ENCODE measurements around the gene AP2S1. TPM values are rescaled to one million over a fixed set of nuclear protein-coding genes. Genes with fewer than 3 reads are reported as not detected.
A peak's percentile ranks its signal among the peaks of the same experiment; 100 is the strongest.
"Not testable (repeated sequence)": the region's sequence is repeated elsewhere in the genome, so short reads cannot be mapped to it uniquely, and the experiment has no call there.

AP2S1 gene
- total RNA-seq, 2 experiments from 2014 or later = 79.3 to 110 TPM

- Histone ChIP-seq H3K79me2 (ENCODE audit: insufficient read depth, low read depth, low read length) (peaks cover 9% of the 10 kb centered on the region; the same call in 1 of the 2 replicates), H2AFZ (ENCODE audit: low read length) (peak overlapping the region; percentile 62; the same call in 1 of the 2 replicates), H4K20me1 (ENCODE audit: insufficient read depth, low read length) (no peaks in the 10 kb centered on the region), H3K9me3 (ENCODE audit: low read length) (no peaks in the 10 kb centered on the region), H3K4me2 (ENCODE audit: low read length) (peak overlapping the region; percentile 61), H3K36me3 (ENCODE audit: insufficient read depth, low read length) (no peaks in the 10 kb centered on the region), H3K27ac (ENCODE audit: low read depth, low read length, poor library complexity, severe bottlenecking) (peak overlapping the region; percentile 14), H3K4me3 (ENCODE audit: low read depth, low read length, poor library complexity, severe bottlenecking) (peak overlapping the region; percentile 28), H3K9me2 (ENCODE audit: insufficient read depth, low read length) (no peaks in the 10 kb centered on the region), H3K4me1 (ENCODE audit: insufficient read depth, low read length, poor library complexity, severe bottlenecking) (peaks cover 22% of the 10 kb centered on the region)
- CTCF ChIA-PET (ENCODE audit: unreplicated experiment) = interaction anchor here (0.8 kb wide), 1 partner anchor 156 kb away, joined by 3 read pairs; no protein-coding TSS in a partner anchor
- no peak for TF ChIP-seq EZH2phosphoT487 (IDR thresholded peaks at IDR 0.05; ENCODE audit: borderline replicate concordance, low read depth, low read length)
- TF ChIP-seq, protein P1, sequence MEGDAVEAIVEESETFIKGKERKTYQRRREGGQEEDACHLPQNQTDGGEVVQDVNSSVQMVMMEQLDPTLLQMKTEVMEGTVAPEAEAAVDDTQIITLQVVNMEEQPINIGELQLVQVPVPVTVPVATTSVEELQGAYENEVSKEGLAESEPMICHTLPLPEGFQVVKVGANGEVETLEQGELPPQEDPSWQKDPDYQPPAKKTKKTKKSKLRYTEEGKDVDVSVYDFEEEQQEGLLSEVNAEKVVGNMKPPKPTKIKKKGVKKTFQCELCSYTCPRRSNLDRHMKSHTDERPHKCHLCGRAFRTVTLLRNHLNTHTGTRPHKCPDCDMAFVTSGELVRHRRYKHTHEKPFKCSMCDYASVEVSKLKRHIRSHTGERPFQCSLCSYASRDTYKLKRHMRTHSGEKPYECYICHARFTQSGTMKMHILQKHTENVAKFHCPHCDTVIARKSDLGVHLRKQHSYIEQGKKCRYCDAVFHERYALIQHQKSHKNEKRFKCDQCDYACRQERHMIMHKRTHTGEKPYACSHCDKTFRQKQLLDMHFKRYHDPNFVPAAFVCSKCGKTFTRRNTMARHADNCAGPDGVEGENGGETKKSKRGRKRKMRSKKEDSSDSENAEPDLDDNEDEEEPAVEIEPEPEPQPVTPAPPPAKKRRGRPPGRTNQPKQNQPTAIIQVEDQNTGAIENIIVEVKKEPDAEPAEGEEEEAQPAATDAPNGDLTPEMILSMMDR (conservative IDR thresholded peaks at IDR 0.05; ENCODE audit: low read length) = peak; percentile 85
- POLR2A ChIA-PET = interaction anchor here (0.6 to 0.8 kb wide), 3 partner anchors 10 to 1186 kb away, joined by 5 to 10 read pairs (median 6); no protein-coding TSS in a partner anchor
- intact Hi-C loops (cut with micrococcal nuclease; ENCODE audit: unreplicated experiment) = loop anchor here (1.0 to 10.0 kb wide), 3 partner anchors 135 to 258 kb away; partner anchors contain the start of gene ZC3H4
- BruUV-seq (replicated peaks) = no TSS peak
- DNase-seq (ENCODE audit: low spot score) = peak; percentile 93
Measured at GRCh38 chr19:46856062-46857022, 5.7 kb upstream of the AP2S1 start.

DNA sequence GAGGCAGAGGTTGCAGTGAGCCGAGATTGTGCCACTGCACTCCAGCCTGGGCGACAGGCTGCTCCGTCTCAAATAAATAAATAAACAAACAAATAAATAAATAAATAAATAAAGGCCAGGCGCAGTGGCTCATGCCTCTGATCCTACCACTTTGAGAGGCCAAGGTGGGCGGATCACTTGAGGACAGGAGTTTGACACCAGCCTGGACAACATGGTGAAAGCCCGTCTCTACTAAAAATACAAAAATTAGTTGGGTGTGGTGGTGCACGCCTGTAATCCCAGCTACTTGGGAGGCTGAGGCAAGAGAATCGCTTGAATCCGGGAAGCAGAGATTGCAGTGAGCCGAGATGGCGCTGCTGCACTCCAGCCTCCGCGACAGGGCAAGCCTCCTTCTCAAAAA, 4.1 kb upstream of the AP2S1 start:
- DNase-seq (ENCODE audit: low spot score); H4K20me1 ChIP-seq (ENCODE audit: insufficient read depth, low read length); H2AFZ ChIP-seq (ENCODE audit: low read length); H3K4me2 ChIP-seq (ENCODE audit: low read length); CTCF ChIA-PET (ENCODE audit: unreplicated experiment); BruUV-seq (replicated peaks); H3K27ac ChIP-seq (ENCODE audit: low read depth, low read length, poor library complexity, severe bottlenecking); POLR2A ChIA-PET; H3K4me3 ChIP-seq (ENCODE audit: low read depth, low read length, poor library complexity, severe bottlenecking); H3K9me2 ChIP-seq (ENCODE audit: insufficient read depth, low read length); H3K36me3 ChIP-seq (ENCODE audit: insufficient read depth, low read length); H3K9me3 ChIP-seq (ENCODE audit: low read length): not testable (repeated sequence)
- intact Hi-C loops (cut with micrococcal nuclease; ENCODE audit: unreplicated experiment) = loop anchor here (10.0 kb wide), 1 partner anchor 260 kb away; the partner anchor contains the start of gene ZC3H4
- peaks cover 14% of the 10 kb centered on the region; the same call in 1 of the 2 replicates for H3K79me2 ChIP-seq (ENCODE audit: insufficient read depth, low read depth, low read length)
- peaks cover 24% of the 10 kb centered on the region for H3K4me1 ChIP-seq (ENCODE audit: insufficient read depth, low read length, poor library complexity, severe bottlenecking)

DNA sequence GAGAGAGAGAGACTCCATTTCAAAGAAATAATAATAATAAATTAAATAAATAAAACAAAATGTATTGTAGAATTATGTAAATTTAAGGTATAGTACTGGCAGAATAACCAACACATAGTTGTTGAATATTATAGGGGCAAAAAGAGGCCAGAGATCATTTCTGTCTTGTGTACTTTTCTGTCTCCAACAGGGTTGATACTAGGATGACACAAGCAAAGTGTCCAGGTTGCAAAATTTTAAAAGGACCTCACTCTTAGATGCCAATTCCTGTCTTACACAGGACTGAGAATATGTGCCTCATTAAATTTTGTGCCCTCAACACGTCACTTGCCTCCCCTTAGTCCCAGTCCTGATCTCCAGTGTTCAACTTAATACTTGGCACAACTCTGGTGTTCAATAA, 2.2 kb upstream of the AP2S1 start:
- Histone ChIP-seq H3K9me3 (ENCODE audit: low read length) (no peaks in the 10 kb centered on the region), H3K4me1 (ENCODE audit: insufficient read depth, low read length, poor library complexity, severe bottlenecking) (peaks cover 20% of the 10 kb centered on the region), H3K9me2 (ENCODE audit: insufficient read depth, low read length) (no peaks in the 10 kb centered on the region), H2AFZ (ENCODE audit: low read length) (no peak overlapping the region), H3K36me3 (ENCODE audit: insufficient read depth, low read length) (peaks cover under 1% of the 10 kb centered on the region; the same call in 1 of the 2 replicates), H3K4me2 (ENCODE audit: low read length) (no peak overlapping the region), H3K27ac (ENCODE audit: low read depth, low read length, poor library complexity, severe bottlenecking) (no peak overlapping the region), H4K20me1 (ENCODE audit: insufficient read depth, low read length) (no peaks in the 10 kb centered on the region), H3K4me3 (ENCODE audit: low read depth, low read length, poor library complexity, severe bottlenecking) (no peak overlapping the region), H3K79me2 (ENCODE audit: insufficient read depth, low read depth, low read length) (peaks cover 12% of the 10 kb centered on the region; the same call in 1 of the 2 replicates)
- DNase-seq (ENCODE audit: low spot score) = no peak
- ChIA-PET POLR2A (no interaction called here), CTCF (ENCODE audit: unreplicated experiment) (no interaction called here)
- intact Hi-C loops (cut with micrococcal nuclease; ENCODE audit: unreplicated experiment) = loop anchor here (10.0 kb wide), 1 partner anchor 262 kb away; the partner anchor contains the start of gene ZC3H4
- TF ChIP-seq EZH2phosphoT487 (IDR thresholded peaks at IDR 0.05; ENCODE audit: borderline replicate concordance, low read depth, low read length) = no peak
- TF ChIP-seq, protein P1 (conservative IDR thresholded peaks at IDR 0.05; ENCODE audit: low read length) = no peak
- BruUV-seq (replicated peaks) = no TSS peak
